Astrocyte (in vitro differentiated cells and primary cell): ENCODE results near the gene ATXN2. TPM values are rescaled to one million over a fixed set of nuclear protein-coding genes. Genes with fewer than 3 reads are reported as not detected.

Source experiments
- DNase-seq: peaks from one replicate; pipeline ENCODE4 v3.0.0-alpha.2; 2010; ENCODE audit warnings: low read depth
- FAIRE-seq: peaks from 2 replicates; lab custom pipeline; 2011; peaks lifted over from hg19 to GRCh38; lab: Jason Lieb, UNC
- H2AFZ ChIP-seq: 2 replicates; pipeline ENCODE4 v1.6.0; 2012; ENCODE audit warnings: low read depth, low read length, inconsistent platforms
- H3K27ac ChIP-seq: 2 replicates; pipeline ENCODE4 v1.5.1; 2011; ENCODE audit warnings: low read depth, low read length, inconsistent platforms
- H3K27me3 ChIP-seq: 2 replicates; pipeline ENCODE4 v1.6.0; 2011; ENCODE audit warnings: low read length, inconsistent platforms; ENCODE audit not compliant: insufficient read depth
- H3K36me3 ChIP-seq: 2 replicates; pipeline ENCODE4 v1.5.1; 2011; ENCODE audit warnings: low read length, inconsistent platforms; ENCODE audit not compliant: insufficient read depth
- H3K4me1 ChIP-seq: 2 replicates; pipeline ENCODE4 v1.5.1; 2011; ENCODE audit warnings: low read length, inconsistent platforms; ENCODE audit not compliant: insufficient read depth
- H3K4me2 ChIP-seq: 2 replicates; pipeline ENCODE4 v1.6.0; 2012; ENCODE audit warnings: low read length, inconsistent platforms
- H3K4me3 ChIP-seq: 2 replicates; pipeline ENCODE4 v1.5.1; 2011; ENCODE audit warnings: low read depth, mild to moderate bottlenecking, low read length, inconsistent platforms; ENCODE audit not compliant: insufficient read depth
- H3K79me2 ChIP-seq: 2 replicates; pipeline ENCODE4 v1.6.0; 2012; ENCODE audit warnings: mild to moderate bottlenecking, low read length, inconsistent platforms; ENCODE audit not compliant: insufficient read depth
- H3K9ac ChIP-seq: 2 replicates; pipeline ENCODE4 v1.6.0; 2012; ENCODE audit warnings: mild to moderate bottlenecking, low read length, inconsistent platforms
- H3K9me3 ChIP-seq: 2 replicates; pipeline ENCODE4 v1.5.1; 2012; ENCODE audit warnings: low read depth, mild to moderate bottlenecking, low read length, inconsistent platforms; ENCODE audit not compliant: insufficient read depth
- H4K20me1 ChIP-seq: 2 replicates; pipeline ENCODE4 v1.6.0; 2012; ENCODE audit warnings: low read length, inconsistent platforms; ENCODE audit not compliant: insufficient read depth
- H3K27ac Mint-ChIP-seq: one replicate; pipeline ENCODE4 v1.8.0; 2021; ENCODE audit warnings: mild to moderate bottlenecking, mixed read lengths; ENCODE audit not compliant: unreplicated experiment
- H3K27me3 Mint-ChIP-seq: one replicate; pipeline ENCODE4 v1.8.0; 2021; ENCODE audit warnings: low read depth, mixed read lengths; ENCODE audit not compliant: unreplicated experiment
- H3K36me3 Mint-ChIP-seq: one replicate; pipeline ENCODE4 v1.8.0; 2021; ENCODE audit warnings: low read depth, mixed read lengths; ENCODE audit not compliant: unreplicated experiment
- H3K4me1 Mint-ChIP-seq: one replicate; pipeline ENCODE4 v1.8.0; 2021; ENCODE audit warnings: low read depth, mixed read lengths; ENCODE audit not compliant: unreplicated experiment
- H3K4me3 Mint-ChIP-seq: one replicate; pipeline ENCODE4 v1.8.0; 2021; ENCODE audit warnings: mild to moderate bottlenecking, moderate library complexity, mixed read lengths; ENCODE audit not compliant: unreplicated experiment
- H3K9me3 Mint-ChIP-seq: one replicate; pipeline ENCODE4 v1.8.0; 2021; ENCODE audit warnings: mild to moderate bottlenecking, mixed read lengths; ENCODE audit not compliant: unreplicated experiment
- CTCF ChIP-seq: IDR thresholded peaks from 2 replicates; pipeline ENCODE4 v1.5.1; 2011; ENCODE audit warnings: low read depth, mild to moderate bottlenecking, inconsistent platforms, low read length, moderate library complexity; ENCODE audit not compliant: insufficient read depth
- EZH2 ChIP-seq: IDR thresholded peaks from 2 replicates; pipeline ENCODE4 v1.6.1; 2012; ENCODE audit warnings: mild to moderate bottlenecking, low read length, inconsistent platforms; ENCODE audit not compliant: insufficient read depth
- total RNA-seq: library from RNA; stranded (reverse); gene quantifications from 2 replicates; pipeline ENCODE4 v1.2.1, GENCODE V29; 2021

Gene ATXN2
- total RNA-seq, 1 donor from 2014 or later = 58.0 TPM

DNA sequence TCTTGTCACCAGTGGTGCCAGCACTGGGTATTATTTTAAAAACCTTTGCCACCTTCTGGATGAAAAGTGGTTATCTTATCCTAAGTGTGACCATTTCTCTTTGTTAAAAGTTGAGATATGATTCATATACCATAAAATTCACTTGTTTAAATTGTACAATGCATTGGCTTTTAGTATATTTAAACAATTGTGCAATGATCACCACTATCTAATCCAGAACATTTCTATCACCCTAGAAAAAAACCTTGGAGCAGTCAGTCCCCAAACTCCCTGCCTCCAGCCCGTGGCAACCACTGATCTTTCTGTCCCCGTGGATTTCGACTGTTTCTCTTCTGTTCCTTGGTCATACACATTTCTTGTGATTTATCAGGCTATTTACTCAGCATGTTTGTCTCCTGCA, 165.1 kb downstream of the ATXN2 start:
- Mint-ChIP-seq H3K27me3 (no peaks in the 10 kb centered on the region), H3K36me3 (peaks cover 5% of the 10 kb centered on the region), H3K4me1 (peaks cover 55% of the 10 kb centered on the region), H3K9me3 (no peaks in the 10 kb centered on the region), H3K4me3 (no peak overlapping the region), H3K27ac (no peak overlapping the region)
- Histone ChIP-seq H3K4me3 (peak overlapping the region; percentile 18), H3K27ac (peak overlapping the region; percentile 58), H3K4me1 (peaks cover 74% of the 10 kb centered on the region), H2AFZ (no peak overlapping the region), H3K4me2 (peak overlapping the region; percentile 73), H3K79me2 (peaks cover 100% of the 10 kb centered on the region), H3K27me3 (no peaks in the 10 kb centered on the region), H4K20me1 (peaks cover 84% of the 10 kb centered on the region), H3K9ac (peak overlapping the region; percentile 53), H3K9me3 (no peaks in the 10 kb centered on the region), H3K36me3 (peaks cover 3% of the 10 kb centered on the region)
- DNase-seq = no peak
- no peak for FAIRE-seq
- TF ChIP-seq CTCF = no peak
- no peak for TF ChIP-seq EZH2

DNA sequence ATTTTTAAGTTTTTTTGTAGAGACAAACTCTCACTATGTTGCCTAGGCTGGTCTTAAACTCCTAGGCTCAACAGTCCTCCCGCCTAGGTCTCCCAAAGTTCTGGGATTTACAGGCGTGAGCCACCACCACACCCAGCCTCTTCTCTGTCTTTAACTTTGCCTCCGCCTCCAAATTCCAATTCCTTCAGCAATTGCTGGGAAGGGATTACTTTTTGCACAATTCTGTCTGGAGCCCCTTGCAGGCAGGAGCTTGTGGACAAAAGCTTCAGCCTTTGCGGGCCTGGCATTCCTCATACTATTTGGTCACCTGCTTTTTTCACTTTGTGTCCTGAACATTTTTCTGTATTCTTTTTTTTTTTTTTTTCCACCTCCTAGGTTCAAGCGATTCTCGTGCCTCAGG, 167.3 kb downstream of the ATXN2 start:
- Histone ChIP-seq H3K27ac (peak overlapping the region; percentile 8), H3K9ac (no peak overlapping the region), H3K9me3 (no peaks in the 10 kb centered on the region), H3K4me1 (peaks cover 61% of the 10 kb centered on the region), H3K4me3 (no peak overlapping the region), H2AFZ (no peak overlapping the region), H3K79me2 (peaks cover 100% of the 10 kb centered on the region), H4K20me1 (peaks cover 83% of the 10 kb centered on the region), H3K36me3 (peaks cover 3% of the 10 kb centered on the region), H3K27me3 (no peaks in the 10 kb centered on the region), H3K4me2 (no peak overlapping the region)
- H3K4me1 Mint-ChIP-seq = peaks cover 43% of the 10 kb centered on the region
- no peaks in the 10 kb centered on the region for H3K27me3 Mint-ChIP-seq
- no peak overlapping the region for H3K27ac Mint-ChIP-seq
- no peak for TF ChIP-seq CTCF
- TF ChIP-seq EZH2 = no peak
- FAIRE-seq (no peak), DNase-seq (no peak)
- H3K9me3 Mint-ChIP-seq = no peaks in the 10 kb centered on the region
- H3K36me3 Mint-ChIP-seq = peaks cover 2% of the 10 kb centered on the region
- H3K4me3 Mint-ChIP-seq = no peak overlapping the region

DNA sequence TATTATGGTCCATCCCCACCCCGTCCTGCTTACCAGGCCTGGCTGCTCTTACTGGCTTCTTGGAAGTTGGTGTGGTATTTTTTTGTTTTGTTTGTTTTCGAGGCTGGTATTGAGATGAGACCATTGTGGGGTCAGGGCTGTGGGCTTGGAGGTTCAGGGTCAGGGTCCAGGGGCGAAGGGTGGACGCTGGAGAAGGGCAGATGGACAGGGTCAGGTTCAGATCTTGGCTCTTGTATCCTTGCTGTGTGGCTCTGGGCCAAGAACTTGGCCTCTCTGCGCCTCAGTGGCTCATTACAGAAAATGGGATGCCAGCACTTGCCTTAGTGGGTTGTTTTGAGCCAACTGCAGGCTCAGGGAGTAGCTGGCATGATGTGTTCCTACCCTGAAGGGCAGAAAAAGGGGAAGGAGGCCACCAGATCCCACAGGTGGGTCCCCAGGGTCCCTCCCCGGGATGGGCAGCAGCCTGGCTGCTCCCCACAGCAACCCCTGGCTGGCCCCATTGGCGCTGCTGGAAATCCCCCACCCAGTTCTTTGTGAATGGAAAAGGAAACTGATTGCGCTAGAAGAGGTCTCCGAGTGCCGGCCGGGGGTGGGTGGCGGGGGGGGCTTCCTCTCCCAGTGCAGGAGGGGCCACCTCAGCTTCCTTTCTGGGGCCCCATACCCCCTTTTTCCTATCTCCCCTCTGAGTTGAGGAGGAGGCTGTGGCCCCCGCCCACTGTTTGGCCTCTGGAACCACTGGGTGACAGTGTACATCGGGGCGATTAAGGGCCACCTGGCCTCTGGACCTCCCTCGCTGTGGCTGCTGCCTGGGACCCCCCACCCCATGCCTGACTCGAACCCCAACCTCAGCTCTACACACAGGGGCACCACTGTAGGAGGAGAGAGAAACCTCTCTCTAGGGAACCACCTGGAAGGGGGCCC, 168.4 kb downstream of the ATXN2 start:
- no peak for TF ChIP-seq EZH2
- H3K4me3 Mint-ChIP-seq = peak overlapping the region; percentile 46

More for the DNA sequence above, 168.4 kb downstream of the ATXN2 start:
- H3K27ac ChIP-seq = no peak overlapping the region
- H4K20me1 ChIP-seq = peaks cover 83% of the 10 kb centered on the region
- no peaks in the 10 kb centered on the region for H3K9me3 ChIP-seq
- peak overlapping the region; percentile 17 for H3K9ac ChIP-seq
- H3K27me3 ChIP-seq = no peaks in the 10 kb centered on the region
- H3K27me3 Mint-ChIP-seq = no peaks in the 10 kb centered on the region
- FAIRE-seq = no peak
- peak overlapping the region; percentile 80 for H3K27ac Mint-ChIP-seq
- no peaks in the 10 kb centered on the region for H3K9me3 Mint-ChIP-seq
- peaks cover 100% of the 10 kb centered on the region for H3K79me2 ChIP-seq
- no peak for DNase-seq
- H2AFZ ChIP-seq = no peak overlapping the region
- H3K36me3 ChIP-seq = peaks cover 3% of the 10 kb centered on the region
- peak overlapping the region; percentile 25 for H3K4me2 ChIP-seq
- H3K4me3 ChIP-seq = no peak overlapping the region
- H3K4me1 Mint-ChIP-seq = peaks cover 39% of the 10 kb centered on the region
- peaks cover 2% of the 10 kb centered on the region for H3K36me3 Mint-ChIP-seq
- peaks cover 55% of the 10 kb centered on the region for H3K4me1 ChIP-seq
